ENCODE results near the gene RBBP8.
"Not testable (repeated sequence)": the region's sequence is repeated elsewhere in the genome, so short reads cannot be mapped to it uniquely, and the experiment has no call there.

The RBBP8 gene

GRCh38 chr18:22946217-22946616 is 13.1 kb downstream of the RBBP8 start:
- DNase-seq: no peak

DNA sequence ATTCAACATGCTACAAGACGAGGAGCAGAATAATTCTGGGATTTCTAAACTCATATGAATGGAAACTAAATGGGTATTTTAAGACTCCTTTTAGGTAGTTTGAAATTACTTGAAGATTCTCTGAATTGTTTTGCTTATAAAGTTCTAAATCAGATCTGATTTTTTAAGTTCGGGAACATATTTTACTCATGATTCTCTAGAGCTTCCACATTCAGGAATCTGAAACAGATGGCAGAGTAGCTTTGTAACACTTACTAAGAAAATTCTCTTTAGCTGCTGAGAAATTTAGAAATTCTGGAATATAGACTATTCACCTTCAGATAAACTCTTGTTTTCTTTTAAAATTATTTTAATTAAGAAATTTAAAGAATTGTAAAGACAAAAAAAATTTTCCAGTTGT is 13.7 kb downstream of the RBBP8 start:
- DNase-seq: no peak

GRCh38 chr18:22951823-22952222 is 18.7 kb downstream of the RBBP8 start:
- no peak for DNase-seq

- no peak for DNase-seq
Observed at GRCh38 chr18:22952525-22952924, 19.4 kb downstream of the RBBP8 start.

- not testable (repeated sequence) for DNase-seq
Observed at GRCh38 chr18:22953982-22954381, 20.9 kb downstream of the RBBP8 start.

DNA sequence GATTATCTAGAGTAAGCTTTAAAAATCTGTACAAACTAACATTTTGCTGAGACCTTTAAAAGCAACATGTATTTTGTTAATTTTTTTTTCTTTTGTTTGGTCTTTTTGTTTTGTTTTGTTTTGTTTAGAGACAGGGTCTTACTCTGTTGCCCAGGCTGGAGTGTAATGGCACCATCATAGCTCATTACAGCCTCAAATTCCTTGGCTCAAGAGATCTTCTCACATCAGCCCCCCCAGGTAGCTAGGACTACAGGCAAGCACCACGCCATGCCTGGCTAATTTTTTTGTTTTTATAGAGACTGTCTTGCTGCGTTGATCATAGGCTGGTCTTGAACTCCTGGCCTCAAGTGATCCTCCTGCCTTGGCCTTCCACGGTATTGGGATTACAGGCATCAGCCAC is 23.1 kb downstream of the RBBP8 start:
- no peak for DNase-seq

DNA sequence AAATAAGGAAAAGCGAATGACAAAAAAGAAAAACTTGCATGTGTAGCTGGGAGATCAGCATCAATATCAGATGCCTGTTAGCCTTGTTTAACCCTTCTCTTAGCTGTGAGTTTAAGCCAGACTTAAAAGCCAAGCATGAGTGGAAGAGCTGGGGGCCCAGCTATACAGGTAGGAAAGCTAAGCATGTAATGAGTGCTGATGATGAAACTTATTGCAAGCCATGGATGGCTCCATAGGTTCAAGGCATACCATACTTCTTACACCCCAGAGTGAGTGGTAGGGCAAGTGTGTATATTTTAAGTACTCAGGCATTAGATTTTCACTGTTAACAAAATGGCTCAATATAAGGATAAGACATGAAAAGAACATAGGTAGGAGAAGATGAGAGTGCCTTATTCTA is 28.0 kb downstream of the RBBP8 start:
- no peak for DNase-seq

DNA sequence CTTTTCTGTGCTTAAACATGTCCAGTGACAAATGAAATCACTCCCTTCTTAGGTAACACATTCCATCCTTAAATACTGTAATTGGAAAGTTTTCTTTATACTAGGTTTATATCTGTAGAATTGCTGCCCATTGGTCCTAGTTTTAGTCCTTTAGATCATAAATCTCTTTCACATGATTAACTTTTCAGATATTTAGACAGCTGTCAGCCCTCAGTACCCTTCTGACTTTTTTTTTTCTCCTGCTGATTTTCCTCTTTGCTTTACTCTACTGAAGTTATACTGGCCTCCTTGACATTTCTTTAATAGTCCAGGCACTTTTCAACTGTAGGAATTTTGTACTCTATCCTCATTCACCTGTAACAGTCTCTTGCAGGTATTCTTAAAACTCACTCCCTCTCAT is 28.9 kb downstream of the RBBP8 start:
- no peak for DNase-seq

GRCh38 chr18:22964116-22964515 is 31.0 kb downstream of the RBBP8 start:
- no peak for DNase-seq

- DNase-seq: no peak
Observed at GRCh38 chr18:22964722-22965121, 31.6 kb downstream of the RBBP8 start.

DNA sequence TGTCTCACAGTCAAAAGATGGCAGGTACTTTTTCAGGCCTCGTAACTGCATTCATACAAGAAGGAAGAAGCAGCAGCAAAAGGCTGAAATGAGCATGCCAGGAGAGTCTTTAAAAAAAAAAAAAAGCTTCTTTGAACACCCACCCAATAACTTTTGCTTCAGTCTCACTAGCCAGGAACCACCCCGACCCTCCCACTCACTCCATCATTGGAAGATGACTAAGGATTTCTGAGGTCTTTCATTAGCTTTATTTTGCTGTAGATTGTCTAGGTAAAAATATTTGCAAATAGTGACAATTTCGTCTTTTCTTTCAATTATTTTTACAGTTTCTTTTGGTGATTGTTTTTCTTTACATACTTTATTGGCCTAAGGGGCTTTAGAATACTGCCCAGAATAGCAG is 37.9 kb downstream of the RBBP8 start:
- no peak for DNase-seq

DNA sequence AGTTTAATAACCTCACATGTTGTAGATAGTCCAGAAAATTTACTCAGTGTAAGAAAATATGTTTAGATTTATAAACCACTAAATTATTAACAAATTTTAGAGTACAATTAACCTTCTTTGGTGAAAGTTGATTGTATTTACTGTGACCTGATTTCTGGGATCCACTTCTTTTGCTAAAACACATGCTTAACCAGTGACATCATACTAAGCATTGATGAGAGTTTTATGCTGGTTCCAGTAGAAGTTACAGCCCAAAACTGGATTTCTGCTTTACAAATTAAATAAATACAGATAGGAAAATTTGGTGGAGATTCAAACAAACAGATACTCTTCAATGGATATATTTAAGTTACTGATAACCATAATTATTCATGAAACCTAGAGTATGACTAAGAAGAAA is 40.9 kb downstream of the RBBP8 start:
- DNase-seq: no peak

DNA sequence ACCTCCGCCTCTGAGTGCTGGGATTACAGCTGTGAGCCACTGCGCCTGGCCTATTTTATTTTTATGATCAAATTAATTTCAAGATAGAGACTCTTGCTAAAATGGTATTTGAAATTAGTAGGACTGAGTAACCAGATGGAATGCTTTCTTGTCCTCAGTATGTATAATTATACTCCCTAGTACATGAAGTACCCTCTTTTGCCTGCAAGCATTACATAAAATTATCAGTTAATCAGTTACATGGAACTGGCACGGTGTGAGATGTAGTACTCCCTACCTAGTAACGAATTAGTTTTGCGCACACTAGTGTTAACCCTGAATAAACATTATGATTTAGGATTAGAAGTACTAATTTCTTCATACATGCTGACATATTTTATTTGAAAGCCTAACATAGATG is 41.6 kb downstream of the RBBP8 start:
- DNase-seq: no peak

- no peak for DNase-seq
Observed at GRCh38 chr18:22975508-22975907, 42.4 kb downstream of the RBBP8 start.

GRCh38 chr18:22977847-22978701 is 44.9 kb downstream of the RBBP8 start:
- DNase-seq: no peak

- DNase-seq: no peak
Observed at GRCh38 chr18:22980394-22980793, 47.3 kb downstream of the RBBP8 start.

DNA sequence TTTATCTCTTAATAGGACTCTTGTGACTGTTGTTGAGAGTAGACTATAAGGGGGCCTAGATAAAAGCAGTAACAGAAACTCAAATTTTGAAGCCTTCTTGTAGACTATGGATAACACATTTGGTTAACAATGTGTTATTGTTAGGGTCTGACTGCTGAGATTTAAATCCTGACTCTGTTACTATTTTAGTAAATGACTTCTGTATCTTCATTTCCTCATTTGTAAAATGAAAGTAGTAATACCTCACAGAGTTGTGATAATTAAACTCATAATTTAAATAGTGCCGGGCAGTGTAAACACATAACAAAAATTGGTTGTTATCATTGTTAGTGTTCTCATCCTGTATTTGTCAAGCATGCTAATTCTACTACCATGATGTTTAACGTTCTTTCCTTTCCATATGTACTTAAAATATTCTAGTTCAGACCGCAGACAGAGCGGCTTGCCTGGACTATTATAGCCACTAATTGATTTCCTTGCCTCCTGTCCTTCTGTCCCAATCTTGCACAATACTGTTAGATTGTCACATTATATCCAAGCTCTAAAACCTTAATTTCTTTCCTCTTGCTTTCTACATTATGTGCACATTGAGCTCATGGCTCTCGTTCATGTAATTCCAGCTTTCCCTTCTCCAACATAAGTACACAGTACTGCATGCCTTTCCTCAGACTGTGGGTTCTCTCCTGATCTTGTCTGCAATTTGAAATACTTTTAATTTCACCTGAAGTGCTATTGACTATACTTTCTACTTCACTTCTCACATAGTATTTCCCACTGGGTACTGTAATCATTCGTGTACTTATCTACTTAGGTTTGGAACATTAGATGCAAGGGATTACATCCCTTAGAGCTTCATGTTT is 48.4 kb downstream of the RBBP8 start:
- no peak for DNase-seq

- no peak for DNase-seq
Observed at GRCh38 chr18:22983175-22983574, 50.0 kb downstream of the RBBP8 start.

DNA sequence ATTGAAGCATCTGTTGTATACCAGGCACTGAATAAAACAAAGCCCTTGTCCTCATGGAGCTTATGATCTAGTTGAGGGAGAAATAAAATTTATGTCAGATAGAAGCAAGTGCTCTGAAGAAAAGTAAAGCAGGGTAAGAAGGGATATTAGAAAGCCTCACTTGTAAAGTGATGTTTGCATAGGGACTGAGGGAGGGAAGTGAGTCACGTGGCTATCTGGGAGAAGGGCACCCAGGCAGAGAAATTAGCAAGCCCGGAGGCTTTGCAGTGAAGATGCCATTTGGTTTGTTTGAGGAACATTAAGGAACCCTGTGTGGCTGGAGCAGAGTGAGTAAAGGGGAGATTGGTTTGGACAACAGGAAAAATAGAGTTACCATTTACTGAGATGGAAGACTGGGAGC is 52.1 kb downstream of the RBBP8 start:
- no peak for DNase-seq

- DNase-seq: no peak
Observed at GRCh38 chr18:22987547-22988189, 54.5 kb downstream of the RBBP8 start.

- DNase-seq: no peak
Observed at GRCh38 chr18:22988208-22988607, 55.1 kb downstream of the RBBP8 start.

DNA sequence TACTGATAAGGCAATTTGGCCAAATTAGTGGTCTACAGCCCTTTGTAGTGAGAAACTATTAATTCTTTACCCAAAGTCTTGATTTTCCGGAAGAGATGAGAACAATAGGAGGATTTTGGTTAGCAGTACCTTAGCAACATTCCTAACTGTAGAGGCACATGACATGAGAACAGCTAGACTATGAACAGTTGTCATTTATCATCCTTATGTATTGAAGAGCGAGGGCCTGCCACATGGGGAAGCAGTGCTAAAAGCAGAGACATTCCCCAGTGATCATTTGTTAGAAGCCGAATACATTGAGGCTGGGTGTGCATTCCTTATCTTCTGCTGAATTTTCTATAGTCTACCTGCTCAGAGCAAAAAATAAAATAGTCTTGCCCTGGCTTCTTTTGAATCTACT is 65.2 kb downstream of the RBBP8 start:
- DNase-seq: no peak

GRCh38 chr18:22999212-22999611 is 66.1 kb downstream of the RBBP8 start:
- DNase-seq: no peak

DNA sequence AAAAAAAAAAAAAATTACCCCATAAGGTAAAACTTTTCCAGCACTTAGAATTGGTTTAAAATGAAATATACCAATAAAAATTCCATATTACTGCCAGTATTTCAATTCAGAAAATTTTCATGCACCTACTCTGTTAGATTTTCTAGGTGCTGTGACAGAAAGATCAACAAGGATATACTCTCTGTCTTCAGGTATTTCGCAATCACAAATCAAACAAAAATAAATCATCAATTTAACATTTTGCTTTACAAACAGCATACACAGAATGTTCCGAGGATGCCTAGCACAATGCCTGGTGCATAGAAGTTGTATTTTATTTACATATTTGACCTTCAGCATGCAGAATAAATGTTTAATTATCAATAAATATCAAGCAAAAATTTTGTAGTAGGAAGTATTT is 66.5 kb downstream of the RBBP8 start:
- DNase-seq: no peak

All from islet precursor cell (in vitro differentiated cells).